ENCODE measurements around the gene ADGRA1. TPM values are rescaled to one million over a fixed set of nuclear protein-coding genes. Genes with fewer than 3 reads are reported as not detected.

Gene ADGRA1
- total and polyA plus RNA-seq, 10 of the 15 experiments (the other 5 are each of a cell fraction or from before 2014, with no cell fraction given): not detected

- CTCF ChIA-PET: no interaction called here
- no peaks in the 10 kb centered on the region for H3K27me3 ChIP-seq (replicated peaks in 1 of 2; ENCODE audit: control insufficient read depth in 2 of 2, insufficient read depth in 2 of 2, low read length in 1 of 2)
- H3K4me3 ChIP-seq: no peak overlapping the region
- no peak overlapping the region for H3K9ac ChIP-seq (ENCODE audit: control insufficient read depth, insufficient read depth, low read length)
- BruUV-seq (replicated peaks): no TSS peak
- H3K4me1 ChIP-seq (ENCODE audit: control insufficient read depth, insufficient read depth, low read length): no peaks in the 10 kb centered on the region
- H3K27ac ChIP-seq (ENCODE audit: control insufficient read depth, insufficient read depth): no peak overlapping the region
- H3K79me2 ChIP-seq (ENCODE audit: control insufficient read depth, insufficient read depth, low read length): no peaks in the 10 kb centered on the region
- no peaks in the 10 kb centered on the region for H3K36me3 ChIP-seq (ENCODE audit: control insufficient read depth in 2 of 2, insufficient read depth in 2 of 2, low read length in 1 of 2)
- H2AFZ ChIP-seq (ENCODE audit: control insufficient read depth, low read depth, low read length): no peak overlapping the region
- no peak for DNase-seq (ENCODE audit: low read depth, low spot score)
- intact Hi-C loops (cut with micrococcal nuclease; ENCODE audit: unreplicated experiment) (no loop called here), in situ Hi-C loops (cut with MboI) (no loop called here)
- 42% methylated on average over 18 of the region's 19 CpGs for WGBS (ENCODE audit: insufficient coverage, insufficient replicate concordance, low lambda C conversion rate, missing lambda C conversion rate)
- RAD21 ChIA-PET (ENCODE audit: unreplicated experiment): no interaction called here
- SMC1A ChIA-PET (ENCODE audit: uncharacterized antibody, unreplicated experiment): no interaction called here
- no peak overlapping the region for H3K4me2 ChIP-seq (ENCODE audit: control insufficient read depth, insufficient read depth)
- H3K9me3 ChIP-seq (replicated peaks; ENCODE audit: control insufficient read depth, insufficient read depth, low read length): no peaks in the 10 kb centered on the region; the same call in 2 of the 3 replicates
- no peak for ATAC-seq
- no peak for TF ChIP-seq JUND (IDR thresholded peaks at IDR 0.05; ENCODE audit: low read depth, low read length)
- no peak for TF ChIP-seq IRF4 (IDR thresholded peaks at IDR 0.05; ENCODE audit: low read depth, low read length)
- no peak for TF ChIP-seq BCL3 (IDR thresholded peaks at IDR 0.05; ENCODE audit: borderline replicate concordance, insufficient read depth, low read depth, low read length, poor library complexity, severe bottlenecking)
- no peak for TF ChIP-seq NBN (IDR thresholded peaks at IDR 0.05)
- no peak for TF ChIP-seq NFYB (IDR thresholded peaks at IDR 0.05; ENCODE audit: insufficient read depth, low read depth, low read length)
- FAIRE-seq: no peak
- H4K20me1 ChIP-seq (ENCODE audit: control insufficient read depth, insufficient read depth): no peaks in the 10 kb centered on the region
- POLR2A ChIA-PET: no interaction called here
Observed at GRCh38 chr10:133056651-133057178, 31.0 kb upstream of the ADGRA1 start.
